Fibroblast of gingiva (primary cell): ENCODE measurements around the gene ASB10.

ENCODE experiments used
- DNase-seq: peaks from one replicate; pipeline ENCODE4 v3.0.0-alpha.2; 2011; ENCODE audit warnings: low read depth

ASB10 gene

GRCh38 chr7:151166629-151167196, 20.3 kb downstream of the ASB10 start:
- no peak for DNase-seq

GRCh38 chr7:151161757-151162156, 25.3 kb downstream of the ASB10 start:
- DNase-seq: no peak

- DNase-seq: no peak
These were observed 29.3 kb downstream of the ASB10 start for GRCh38 chr7:151157645-151158329.

GRCh38 chr7:151152643-151153513, 34.2 kb downstream of the ASB10 start:
- DNase-seq: no peak

GRCh38 chr7:151150388-151150787, 36.7 kb downstream of the ASB10 start:
- no peak for DNase-seq

- no peak for DNase-seq
These were observed 38.5 kb downstream of the ASB10 start for GRCh38 chr7:151148319-151149259.

GRCh38 chr7:151146761-151147160, 40.3 kb downstream of the ASB10 start:
- no peak for DNase-seq

GRCh38 chr7:151144387-151144786, 42.7 kb downstream of the ASB10 start:
- no peak for DNase-seq

GRCh38 chr7:151143261-151144015, 43.6 kb downstream of the ASB10 start:
- no peak for DNase-seq

- no peak for DNase-seq
These were observed 44.4 kb downstream of the ASB10 start for GRCh38 chr7:151142686-151143040.

GRCh38 chr7:151141855-151142685, 45.0 kb downstream of the ASB10 start:
- no peak for DNase-seq

GRCh38 chr7:151141311-151141854, 45.7 kb downstream of the ASB10 start:
- no peak for DNase-seq

- DNase-seq: no peak
These were observed 46.2 kb downstream of the ASB10 start for GRCh38 chr7:151140826-151141225.

- no peak for DNase-seq
These were observed 47.3 kb downstream of the ASB10 start for GRCh38 chr7:151139791-151140190.

GRCh38 chr7:151139071-151139790, 47.8 kb downstream of the ASB10 start:
- DNase-seq: no peak

GRCh38 chr7:151138153-151138851, 48.7 kb downstream of the ASB10 start:
- DNase-seq: no peak

GRCh38 chr7:151137791-151138152, 49.3 kb downstream of the ASB10 start:
- DNase-seq: no peak

- no peak for DNase-seq
These were observed 49.9 kb downstream of the ASB10 start for GRCh38 chr7:151137076-151137675.
